ENCODE results near the gene FAM53A.

The FAM53A gene

GRCh38 chr4:1683736-1684505 is at the start of gene FAM53A:
Gene FAM53A, minus strand, starts transcription at chr4:1684313. Its CDS starts 15,572 bp downstream, at chr4:1668741.
- Histone ChIP-seq H3K27me3 (ENCODE audit: control insufficient read depth in 5 of 5, insufficient read depth in 4 of 5, low read length in 5 of 5) (no peaks in the 10 kb centered on the region), H3K36me3 (ENCODE audit: control insufficient read depth in 5 of 5, insufficient read depth in 5 of 5, low read length in 5 of 5) (no peaks in the 10 kb centered on the region), H3K9ac (ENCODE audit: low read length in 5 of 5) (peak within 1 kb of the TSS; percentile 38 to 75 (median 60)), H3K4me3 (ENCODE audit: low read depth in 1 of 5, low read length in 5 of 5) (peak within 1 kb of the TSS; percentile 61 to 73 (median 68)), H3K9me3 (ENCODE audit: control insufficient read depth in 5 of 5, low read length in 5 of 5) (no peaks in the 10 kb centered on the region), H3K4me1 (ENCODE audit: control insufficient read depth in 5 of 5, insufficient read depth in 5 of 5, low read length in 5 of 5) (peaks cover 0 to 22% (median 21%) of the 10 kb centered on the region in 5 donors), H3K27ac (ENCODE audit: low read depth, low read length) (peak within 1 kb of the TSS; percentile 58)

GRCh38 chr4:1732911-1733310 is 48.8 kb upstream of the FAM53A start:
- H3K27me3 ChIP-seq (ENCODE audit: control insufficient read depth in 5 of 5, insufficient read depth in 4 of 5, low read length in 5 of 5), result no peaks in the 10 kb centered on the region

GRCh38 chr4:1731180-1731579 is 47.1 kb upstream of the FAM53A start:
- H3K4me1 ChIP-seq (ENCODE audit: control insufficient read depth in 5 of 5, insufficient read depth in 5 of 5, low read length in 5 of 5), result peaks cover 0 to 38% (median 32%) of the 10 kb centered on the region in 5 donors
- H3K9me3 ChIP-seq (ENCODE audit: control insufficient read depth in 5 of 5, low read length in 5 of 5), result no peaks in the 10 kb centered on the region
- H3K27ac ChIP-seq (ENCODE audit: low read depth, low read length), result no peak overlapping the region
- no peaks in the 10 kb centered on the region for H3K27me3 ChIP-seq (ENCODE audit: control insufficient read depth in 5 of 5, insufficient read depth in 4 of 5, low read length in 5 of 5)
- H3K9ac ChIP-seq (ENCODE audit: low read length in 5 of 5), result no peak overlapping the region
- no peak overlapping the region for H3K4me3 ChIP-seq (ENCODE audit: low read depth in 1 of 5, low read length in 5 of 5)
- H3K36me3 ChIP-seq (ENCODE audit: control insufficient read depth in 5 of 5, insufficient read depth in 5 of 5, low read length in 5 of 5), result peaks cover 5 to 52% (median 36%) of the 10 kb centered on the region in 5 donors

More at GRCh38 chr4:1732911-1733310, 48.8 kb upstream of the FAM53A start:
- Histone ChIP-seq H3K9me3 (ENCODE audit: control insufficient read depth in 5 of 5, low read length in 5 of 5) (peaks cover 0 to 10% (median 3%) of the 10 kb centered on the region in 5 donors), H3K36me3 (ENCODE audit: control insufficient read depth in 5 of 5, insufficient read depth in 5 of 5, low read length in 5 of 5) (peaks cover 5 to 69% (median 47%) of the 10 kb centered on the region in 5 donors), H3K9ac (ENCODE audit: low read length in 5 of 5) (no peak overlapping the region), H3K4me3 (ENCODE audit: low read depth in 1 of 5, low read length in 5 of 5) (no peak overlapping the region), H3K27ac (ENCODE audit: low read depth, low read length) (no peak overlapping the region), H3K4me1 (ENCODE audit: control insufficient read depth in 5 of 5, insufficient read depth in 5 of 5, low read length in 5 of 5) (peaks cover 0 to 20% (median 18%) of the 10 kb centered on the region in 5 donors)

GRCh38 chr4:1730532-1731135 is 46.5 kb upstream of the FAM53A start:
- H3K9me3 ChIP-seq (ENCODE audit: control insufficient read depth in 5 of 5, low read length in 5 of 5), result no peaks in the 10 kb centered on the region
- no peak overlapping the region for H3K27ac ChIP-seq (ENCODE audit: low read depth, low read length)
- H3K27me3 ChIP-seq (ENCODE audit: control insufficient read depth in 5 of 5, insufficient read depth in 4 of 5, low read length in 5 of 5), result no peaks in the 10 kb centered on the region
- H3K4me3 ChIP-seq (ENCODE audit: low read depth in 1 of 5, low read length in 5 of 5), result no peak overlapping the region
- H3K36me3 ChIP-seq (ENCODE audit: control insufficient read depth in 5 of 5, insufficient read depth in 5 of 5, low read length in 5 of 5), result peaks cover 5 to 48% (median 33%) of the 10 kb centered on the region in 5 donors
- H3K4me1 ChIP-seq (ENCODE audit: control insufficient read depth in 5 of 5, insufficient read depth in 5 of 5, low read length in 5 of 5), result peaks cover 0 to 42% (median 36%) of the 10 kb centered on the region in 5 donors
- no peak overlapping the region for H3K9ac ChIP-seq (ENCODE audit: low read length in 5 of 5)

GRCh38 chr4:1728061-1728980 is 44.2 kb upstream of the FAM53A start:
- peaks cover 5 to 44% (median 28%) of the 10 kb centered on the region in 5 donors for H3K36me3 ChIP-seq (ENCODE audit: control insufficient read depth in 5 of 5, insufficient read depth in 5 of 5, low read length in 5 of 5)
- peak overlapping the region in 3 of 5 donors; percentile 6 to 58 (median 31) for H3K9ac ChIP-seq (ENCODE audit: low read length in 5 of 5)
- H3K4me1 ChIP-seq (ENCODE audit: control insufficient read depth in 5 of 5, insufficient read depth in 5 of 5, low read length in 5 of 5), result peaks cover 0 to 49% (median 36%) of the 10 kb centered on the region in 5 donors
- H3K27ac ChIP-seq (ENCODE audit: low read depth, low read length), result peak overlapping the region; percentile 61
- peak overlapping the region in 3 of 5 donors; percentile 20 to 55 (median 47) for H3K4me3 ChIP-seq (ENCODE audit: low read depth in 1 of 5, low read length in 5 of 5)
- H3K27me3 ChIP-seq (ENCODE audit: control insufficient read depth in 5 of 5, insufficient read depth in 4 of 5, low read length in 5 of 5), result no peaks in the 10 kb centered on the region
- H3K9me3 ChIP-seq (ENCODE audit: control insufficient read depth in 5 of 5, low read length in 5 of 5), result no peaks in the 10 kb centered on the region

GRCh38 chr4:1727117-1728031 is 43.3 kb upstream of the FAM53A start:
- H3K4me1 ChIP-seq (ENCODE audit: control insufficient read depth in 5 of 5, insufficient read depth in 5 of 5, low read length in 5 of 5), result peaks cover 0 to 59% (median 43%) of the 10 kb centered on the region in 5 donors
- H3K4me3 ChIP-seq (ENCODE audit: low read depth in 1 of 5, low read length in 5 of 5), result peak overlapping the region in 4 of 5 donors; percentile 20 to 55 (median 40)
- peaks cover 5 to 37% (median 22%) of the 10 kb centered on the region in 5 donors for H3K36me3 ChIP-seq (ENCODE audit: control insufficient read depth in 5 of 5, insufficient read depth in 5 of 5, low read length in 5 of 5)
- H3K27me3 ChIP-seq (ENCODE audit: control insufficient read depth in 5 of 5, insufficient read depth in 4 of 5, low read length in 5 of 5), result no peaks in the 10 kb centered on the region
- H3K9ac ChIP-seq (ENCODE audit: low read length in 5 of 5), result peak overlapping the region in 2 of 5 donors; percentile 8 to 58
- no peaks in the 10 kb centered on the region for H3K9me3 ChIP-seq (ENCODE audit: control insufficient read depth in 5 of 5, low read length in 5 of 5)
- H3K27ac ChIP-seq (ENCODE audit: low read depth, low read length), result peak overlapping the region; percentile 61

GRCh38 chr4:1726146-1726934 is 42.2 kb upstream of the FAM53A start:
- no peak overlapping the region for H3K9ac ChIP-seq (ENCODE audit: low read length in 5 of 5)
- H3K4me3 ChIP-seq (ENCODE audit: low read depth in 1 of 5, low read length in 5 of 5), result no peak overlapping the region
- no peaks in the 10 kb centered on the region for H3K9me3 ChIP-seq (ENCODE audit: control insufficient read depth in 5 of 5, low read length in 5 of 5)
- peaks cover under 1 to 28% (median 18%) of the 10 kb centered on the region in 5 donors for H3K36me3 ChIP-seq (ENCODE audit: control insufficient read depth in 5 of 5, insufficient read depth in 5 of 5, low read length in 5 of 5)
- peak overlapping the region; percentile 50 for H3K27ac ChIP-seq (ENCODE audit: low read depth, low read length)
- H3K27me3 ChIP-seq (ENCODE audit: control insufficient read depth in 5 of 5, insufficient read depth in 4 of 5, low read length in 5 of 5), result no peaks in the 10 kb centered on the region
- peaks cover 2 to 67% (median 52%) of the 10 kb centered on the region in 5 donors for H3K4me1 ChIP-seq (ENCODE audit: control insufficient read depth in 5 of 5, insufficient read depth in 5 of 5, low read length in 5 of 5)

GRCh38 chr4:1725521-1725920 is 41.4 kb upstream of the FAM53A start:
- no peak overlapping the region for H3K9ac ChIP-seq (ENCODE audit: low read length in 5 of 5)
- peaks cover 2 to 69% (median 53%) of the 10 kb centered on the region in 5 donors for H3K4me1 ChIP-seq (ENCODE audit: control insufficient read depth in 5 of 5, insufficient read depth in 5 of 5, low read length in 5 of 5)
- H3K27me3 ChIP-seq (ENCODE audit: control insufficient read depth in 5 of 5, insufficient read depth in 4 of 5, low read length in 5 of 5), result no peaks in the 10 kb centered on the region
- no peaks in the 10 kb centered on the region for H3K9me3 ChIP-seq (ENCODE audit: control insufficient read depth in 5 of 5, low read length in 5 of 5)
- no peak overlapping the region for H3K27ac ChIP-seq (ENCODE audit: low read depth, low read length)
- peaks cover 0 to 22% (median 12%) of the 10 kb centered on the region in 5 donors for H3K36me3 ChIP-seq (ENCODE audit: control insufficient read depth in 5 of 5, insufficient read depth in 5 of 5, low read length in 5 of 5)
- H3K4me3 ChIP-seq (ENCODE audit: low read depth in 1 of 5, low read length in 5 of 5), result no peak overlapping the region
